Skeletal muscle cell (primary cell): ENCODE results near the gene DIAPH2.

Experiments used
- DNase-seq: peaks from one replicate; pipeline ENCODE4 v3.0.0-alpha.2; 2010; ENCODE audit warnings: low read depth
- H3K4me3 ChIP-seq: 2 replicates; pipeline ENCODE4 v1.5.1; 2011; ENCODE audit warnings: low read depth, mild to moderate bottlenecking, control low read depth, low read length, moderate library complexity

Gene DIAPH2

DNA sequence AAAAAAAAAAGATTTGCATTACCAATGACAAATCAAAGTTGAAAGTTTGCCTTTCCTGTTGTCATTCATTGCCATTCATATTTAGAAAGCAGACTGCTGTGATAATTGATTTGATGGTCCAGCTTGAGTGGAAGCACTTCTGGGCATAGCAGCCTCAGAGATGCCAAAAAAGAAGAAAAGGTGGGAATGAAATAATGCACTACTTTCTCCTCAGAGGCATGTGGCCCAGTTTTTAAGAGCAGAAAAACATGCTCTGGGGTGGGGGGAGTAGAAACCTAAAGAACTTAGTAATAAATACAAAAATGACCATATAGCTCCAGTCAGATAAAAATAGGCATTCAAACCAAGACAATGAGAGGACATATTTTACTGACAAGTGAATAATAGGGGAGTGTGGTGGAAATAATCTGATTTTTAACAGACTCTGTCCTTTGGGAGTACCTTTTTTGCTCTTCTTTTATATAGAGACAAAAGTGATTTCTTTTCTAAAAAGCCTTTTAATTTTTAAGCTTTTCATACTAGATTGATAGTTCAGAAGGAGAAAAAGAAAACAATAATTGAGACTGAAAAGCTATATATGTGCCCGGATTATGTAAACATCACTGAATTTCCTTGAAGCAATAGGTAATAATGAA is 798.1 kb downstream of the DIAPH2 start:
- DNase-seq: no peak
- no peak overlapping the region for H3K4me3 ChIP-seq

DNA sequence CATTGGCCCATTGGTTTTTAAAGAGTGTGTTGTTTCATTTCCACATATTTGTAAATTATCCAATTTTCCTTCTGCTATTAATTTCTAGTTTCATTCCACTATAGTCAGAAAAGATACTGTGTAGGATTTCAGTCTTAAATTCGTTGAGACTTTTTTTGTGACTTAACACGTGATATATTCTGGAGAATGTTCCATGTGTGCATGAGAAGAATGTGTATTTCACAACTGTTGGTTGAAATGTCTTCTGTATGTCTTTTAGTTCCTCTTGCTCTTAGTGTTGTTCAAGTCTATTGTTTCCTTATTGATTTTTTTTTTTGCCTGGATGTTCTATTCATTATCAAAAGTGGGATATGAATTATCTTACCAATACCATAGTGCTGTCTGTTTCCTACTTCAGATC is 806.0 kb downstream of the DIAPH2 start:
- H3K4me3 ChIP-seq: no peak overlapping the region
- DNase-seq: no peak

DNA sequence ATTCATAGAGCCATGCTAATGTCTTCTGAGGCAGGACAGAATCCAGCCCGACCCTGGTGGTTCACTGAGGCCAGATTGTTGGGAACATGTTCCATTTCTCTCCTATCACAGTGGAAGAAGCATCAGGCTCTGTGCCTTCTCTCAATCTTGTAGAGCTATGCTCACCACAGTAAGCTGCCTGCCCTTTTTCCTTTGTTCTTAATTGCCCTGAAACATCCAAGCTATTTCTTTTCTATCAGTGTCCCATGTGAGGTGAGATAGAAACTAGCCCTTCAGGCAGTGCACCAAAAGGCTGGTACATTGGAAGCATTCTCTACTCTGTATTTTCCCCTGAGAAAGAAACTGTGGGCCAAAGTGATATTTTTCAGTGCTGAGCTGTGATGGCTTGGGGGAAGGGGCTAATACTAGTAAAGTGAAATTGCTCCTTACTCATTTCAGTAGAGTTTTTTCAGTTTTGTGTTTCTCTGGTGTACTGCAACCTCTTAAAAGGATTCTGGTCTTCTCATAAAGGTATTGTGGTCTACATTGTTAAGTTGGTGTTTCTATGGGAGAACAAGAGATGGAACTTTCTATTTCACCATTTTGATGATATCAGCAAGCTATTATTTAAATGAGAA is 810.2 kb downstream of the DIAPH2 start:
- DNase-seq: no peak
- no peak overlapping the region for H3K4me3 ChIP-seq

DNA sequence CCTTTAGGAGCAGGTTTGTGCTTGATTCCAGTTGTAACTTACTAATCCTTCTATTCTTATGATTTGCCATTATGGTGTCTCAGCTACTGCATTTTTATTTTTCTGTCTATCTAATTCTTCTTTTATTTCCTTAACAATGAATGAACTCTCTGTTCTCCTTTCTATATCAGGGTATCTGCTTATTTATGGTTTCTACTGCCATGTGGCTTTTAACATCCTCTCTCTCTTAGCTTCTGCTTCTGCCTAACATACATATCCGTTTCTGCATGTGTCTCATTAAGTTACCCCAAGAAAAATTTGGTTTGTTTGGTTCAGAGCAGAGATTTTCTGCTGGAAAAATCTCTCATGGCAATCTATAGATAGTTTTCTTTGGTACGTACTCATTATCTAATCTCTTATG is 813.5 kb downstream of the DIAPH2 start:
- DNase-seq: no peak

DNA sequence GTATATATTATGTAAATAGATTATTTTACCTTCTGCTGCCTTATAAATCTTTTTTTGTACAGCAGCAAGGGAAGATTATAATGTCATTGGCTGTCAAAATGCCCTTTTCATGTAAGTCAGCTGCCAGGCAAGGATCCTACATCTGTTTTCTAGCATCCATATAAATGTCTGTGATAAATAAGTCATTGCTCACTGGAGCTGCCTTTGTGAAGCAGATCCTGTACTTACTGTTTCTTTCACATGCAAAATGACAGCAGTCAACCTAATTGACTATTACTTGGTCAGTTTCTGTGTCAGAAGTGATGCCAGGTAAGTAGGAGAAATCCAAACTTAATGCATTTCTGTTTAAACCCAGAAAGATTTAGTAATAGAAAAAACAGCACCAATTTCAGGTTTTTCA is 819.8 kb downstream of the DIAPH2 start:
- no peak overlapping the region for H3K4me3 ChIP-seq
- DNase-seq: no peak

More for the DNA sequence above, 813.5 kb downstream of the DIAPH2 start:
- no peak overlapping the region for H3K4me3 ChIP-seq

DNA sequence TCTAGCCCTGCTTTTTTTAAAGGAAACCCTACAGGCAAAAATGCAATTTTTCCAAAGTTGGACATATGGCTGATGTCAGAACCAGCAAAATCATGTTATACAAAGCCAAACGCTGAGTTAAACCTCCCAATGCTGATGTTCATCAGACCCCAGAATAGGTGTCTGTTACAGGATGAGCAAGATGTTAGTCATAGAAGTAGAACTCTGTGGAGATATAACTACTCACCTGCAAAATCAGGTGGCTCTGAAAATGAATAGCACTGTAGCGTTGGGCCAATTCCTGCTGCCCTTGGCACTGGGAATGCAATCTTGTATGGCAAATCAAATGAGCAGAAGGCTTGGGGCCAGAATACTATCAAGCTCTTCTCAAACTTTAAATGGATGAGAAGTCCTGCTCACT is 833.1 kb downstream of the DIAPH2 start:
- no peak overlapping the region for H3K4me3 ChIP-seq
- no peak for DNase-seq

DNA sequence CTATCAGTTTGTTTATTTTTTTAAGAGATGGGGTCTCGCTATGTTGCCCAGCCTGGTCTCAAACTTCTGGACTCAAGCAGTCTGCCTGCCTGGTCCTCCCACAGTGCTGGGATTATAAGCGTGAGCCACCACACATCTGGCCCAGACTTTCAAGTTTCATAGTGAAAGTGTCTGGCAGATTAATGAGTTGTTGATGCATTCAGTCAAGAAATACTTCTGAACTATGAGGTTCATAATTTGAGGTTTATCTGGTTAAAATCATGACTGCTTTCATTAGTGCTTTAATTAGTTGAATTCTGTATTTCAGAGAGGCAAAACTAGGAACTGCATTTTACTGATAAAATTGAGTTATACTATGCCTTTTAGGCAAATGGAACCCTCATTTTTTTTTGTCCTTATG is 837.7 kb downstream of the DIAPH2 start:
- DNase-seq: no peak
- no peak overlapping the region for H3K4me3 ChIP-seq

DNA sequence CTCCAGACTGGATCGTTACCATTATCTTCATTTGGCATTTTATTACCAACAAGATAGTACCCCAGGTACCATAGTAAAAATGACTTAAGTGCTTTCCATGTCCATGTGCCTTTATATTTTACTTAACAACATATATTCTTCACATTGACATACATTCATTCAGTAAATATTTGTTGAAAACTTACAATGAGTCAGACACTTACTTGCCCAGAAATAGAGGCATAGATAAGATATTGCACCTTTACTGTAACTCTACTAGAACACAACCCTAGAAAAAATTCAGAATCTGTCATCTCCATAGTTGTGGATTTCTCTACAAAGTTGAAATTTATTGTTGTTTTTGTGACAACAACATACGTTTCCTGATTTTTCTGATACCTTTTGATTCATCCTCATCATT is 839.7 kb downstream of the DIAPH2 start:
- H3K4me3 ChIP-seq: no peak overlapping the region
- DNase-seq: no peak

DNA sequence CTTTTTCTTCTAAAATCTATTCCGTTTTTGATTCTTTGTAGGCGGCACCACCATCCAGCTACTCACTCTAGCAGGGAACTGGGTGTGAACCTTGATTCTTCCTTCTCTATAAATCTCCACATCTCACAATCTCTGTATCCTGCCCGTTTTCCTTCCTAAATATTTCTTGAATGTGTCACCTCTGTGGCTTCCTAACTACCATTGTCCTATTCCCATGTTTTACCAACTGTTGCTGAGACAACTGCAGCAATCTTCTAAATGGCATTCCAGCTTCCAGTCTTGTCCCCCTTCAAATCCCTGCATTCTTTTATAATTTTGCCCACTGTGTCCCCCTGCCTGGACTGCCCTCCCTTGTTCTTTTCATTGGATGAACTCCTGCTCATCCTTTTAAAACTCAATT is 840.4 kb downstream of the DIAPH2 start:
- H3K4me3 ChIP-seq: no peak overlapping the region
- no peak for DNase-seq

DNA sequence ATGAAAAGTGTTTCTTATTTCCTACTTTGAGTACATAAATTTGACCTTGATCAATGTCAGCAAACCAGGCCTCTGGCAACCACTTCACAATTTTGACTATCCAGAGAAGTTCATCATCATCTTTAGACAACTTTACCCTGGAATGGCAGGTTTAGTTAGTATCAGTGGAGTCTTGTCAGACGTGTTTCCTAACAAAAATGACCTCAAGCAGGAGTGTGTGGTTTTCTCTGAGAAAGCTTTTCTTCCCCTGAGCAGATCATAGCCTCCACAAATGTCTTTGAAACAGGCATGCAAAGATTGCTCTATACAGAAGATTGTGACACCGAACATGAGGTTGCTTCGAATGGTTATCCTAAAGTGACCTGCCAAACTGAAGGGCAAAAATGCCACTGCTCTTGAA is 841.3 kb downstream of the DIAPH2 start:
- no peak for DNase-seq
- H3K4me3 ChIP-seq: no peak overlapping the region

DNA sequence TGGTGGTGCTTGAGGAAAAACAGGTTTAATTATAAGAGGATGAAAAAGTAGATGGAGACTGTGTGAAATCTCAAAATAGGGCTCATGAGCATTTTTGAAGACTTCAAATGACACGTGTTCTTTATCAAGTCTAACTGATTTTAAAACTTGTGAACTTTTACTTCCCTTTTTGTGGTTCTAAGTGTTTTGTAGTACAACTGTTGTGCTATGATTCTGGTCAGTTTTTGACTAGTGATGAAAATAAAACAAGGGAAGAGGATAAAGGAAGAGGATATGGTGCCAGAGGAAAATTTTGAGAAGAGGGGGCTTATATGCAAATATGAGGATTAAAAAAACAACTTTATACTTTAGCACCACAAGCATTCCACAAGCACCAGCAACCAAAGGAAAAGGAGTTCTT is 843.1 kb downstream of the DIAPH2 start:
- no peak overlapping the region for H3K4me3 ChIP-seq
- no peak for DNase-seq

DNA sequence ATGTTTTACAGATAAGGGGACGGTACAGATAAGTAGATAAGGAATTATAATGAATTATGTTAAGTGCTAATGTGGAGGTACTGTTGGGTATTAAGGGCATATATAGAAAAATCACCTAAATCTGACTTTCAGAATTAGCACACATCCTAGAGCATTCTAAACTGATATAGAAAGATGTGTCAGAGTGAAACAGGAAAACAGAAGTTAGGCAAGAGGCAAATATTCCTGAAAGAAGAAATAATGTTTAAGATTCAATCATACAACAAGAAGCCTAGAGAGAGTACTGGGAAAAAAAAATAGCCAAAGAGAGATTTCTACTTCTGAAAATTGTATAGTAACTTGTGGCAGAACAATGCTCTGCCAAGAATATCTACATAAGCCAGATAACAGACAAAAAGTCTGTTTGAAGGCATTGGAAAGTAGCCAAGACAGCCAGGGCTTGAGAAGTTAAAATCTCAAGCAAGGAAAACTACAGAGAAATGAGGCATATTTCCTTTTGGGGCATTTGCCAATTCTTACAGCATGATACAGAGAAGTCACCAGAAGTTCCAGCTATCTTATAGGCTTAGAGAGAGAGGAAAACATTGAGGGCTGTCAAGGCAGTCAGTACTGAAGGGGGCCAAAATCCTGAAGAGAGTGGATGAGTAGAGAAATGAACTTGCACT is 845.0 kb downstream of the DIAPH2 start:
- DNase-seq: peak; percentile 30
- H3K4me3 ChIP-seq: no peak overlapping the region

DNA sequence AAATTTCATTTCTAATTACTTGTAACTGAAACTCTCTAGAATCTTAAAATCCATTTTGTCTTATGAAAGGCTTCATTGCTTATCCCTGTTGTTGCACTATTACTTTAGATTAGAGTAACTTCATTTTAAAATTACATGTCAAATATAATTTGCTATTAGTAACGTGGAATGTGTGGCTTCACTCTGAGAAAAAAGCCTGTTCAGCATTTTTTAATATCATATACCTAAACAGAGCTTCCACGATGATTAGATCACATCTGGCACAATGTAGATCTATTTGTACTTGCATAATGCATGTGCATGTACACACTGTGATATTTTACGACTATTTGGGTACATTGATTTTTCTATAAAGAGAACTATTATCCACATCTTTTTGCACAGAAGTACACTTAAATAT is 847.2 kb downstream of the DIAPH2 start:
- H3K4me3 ChIP-seq: no peak overlapping the region
- DNase-seq: no peak

DNA sequence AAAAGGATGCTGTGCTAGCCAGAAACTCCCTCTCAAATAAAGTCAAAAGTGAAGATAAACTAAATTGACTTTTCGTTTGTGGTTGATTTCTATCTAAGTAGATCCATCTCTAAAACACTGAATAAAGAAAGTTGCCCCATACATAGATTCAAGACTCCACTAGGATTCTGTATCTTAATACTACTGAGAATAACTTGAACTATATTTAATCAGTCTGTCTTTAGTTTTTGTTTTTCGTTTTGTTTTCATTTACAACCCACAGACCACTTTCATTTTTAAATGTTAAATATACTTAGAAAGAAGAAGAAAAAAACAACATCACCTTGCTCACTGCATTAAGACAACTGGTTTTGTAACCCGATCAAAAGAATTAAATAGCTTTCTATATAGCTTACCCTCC is 854.1 kb downstream of the DIAPH2 start:
- H3K4me3 ChIP-seq: no peak overlapping the region
- no peak for DNase-seq

DNA sequence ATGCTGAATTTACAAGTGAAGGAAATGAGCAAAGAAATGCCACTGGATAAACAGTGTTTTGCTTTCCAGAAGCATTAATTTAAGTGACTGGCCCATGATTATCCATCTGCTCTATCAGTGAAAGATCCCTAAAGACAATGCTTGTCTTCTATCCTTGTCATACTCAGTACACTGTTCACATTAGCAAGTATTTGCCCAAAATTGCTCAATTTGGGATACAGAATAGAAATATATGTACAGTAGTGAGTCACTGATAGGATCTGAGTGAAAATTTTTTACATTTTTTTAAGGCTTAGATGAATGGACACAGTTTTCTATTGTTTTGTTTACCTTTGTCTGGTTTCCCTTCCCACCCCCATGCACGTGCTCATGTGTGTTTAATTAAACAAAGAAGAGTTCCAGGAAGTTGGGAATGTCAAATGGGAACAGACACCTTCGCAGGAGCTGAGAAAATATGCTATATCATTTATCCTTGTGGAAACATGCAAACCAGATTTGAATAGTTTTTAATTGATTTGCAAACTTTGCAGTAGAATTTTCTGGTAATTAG is 855.4 kb downstream of the DIAPH2 start:
- no peak for DNase-seq

DNA sequence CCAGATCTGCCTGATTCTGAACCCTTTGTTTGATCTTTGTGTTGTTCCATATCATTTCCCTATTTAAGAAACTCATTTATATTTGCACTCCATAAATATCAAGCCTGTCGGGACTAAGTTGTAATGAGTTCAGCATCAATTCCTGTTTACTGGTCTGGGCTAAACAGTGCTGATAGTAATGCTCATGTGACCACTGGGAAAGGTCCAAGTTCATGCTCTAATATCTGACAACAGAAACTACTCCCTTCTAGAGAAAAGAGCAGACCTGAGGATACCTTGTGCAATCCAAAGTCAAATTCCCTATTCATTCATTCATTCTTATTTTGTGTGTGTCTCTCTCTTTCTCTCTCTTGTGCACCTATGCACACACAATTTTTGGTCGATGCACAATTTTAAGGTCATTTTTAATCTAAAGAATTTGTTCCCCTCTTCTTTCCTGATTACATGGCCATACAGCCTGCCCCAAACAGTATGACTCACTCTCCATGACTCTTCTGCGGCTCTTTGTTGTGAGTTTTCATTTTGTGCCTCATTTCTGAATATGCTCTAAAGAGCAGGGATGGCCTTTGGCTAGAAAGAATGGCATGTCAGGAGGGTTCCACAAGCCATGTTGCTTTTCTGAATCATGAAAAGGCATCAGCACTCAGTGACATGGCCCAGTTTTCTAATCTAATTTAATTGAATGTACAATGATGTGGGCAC is 863.4 kb downstream of the DIAPH2 start:
- no peak overlapping the region for H3K4me3 ChIP-seq
- no peak for DNase-seq

More for the DNA sequence above, 855.4 kb downstream of the DIAPH2 start:
- H3K4me3 ChIP-seq: no peak overlapping the region

DNA sequence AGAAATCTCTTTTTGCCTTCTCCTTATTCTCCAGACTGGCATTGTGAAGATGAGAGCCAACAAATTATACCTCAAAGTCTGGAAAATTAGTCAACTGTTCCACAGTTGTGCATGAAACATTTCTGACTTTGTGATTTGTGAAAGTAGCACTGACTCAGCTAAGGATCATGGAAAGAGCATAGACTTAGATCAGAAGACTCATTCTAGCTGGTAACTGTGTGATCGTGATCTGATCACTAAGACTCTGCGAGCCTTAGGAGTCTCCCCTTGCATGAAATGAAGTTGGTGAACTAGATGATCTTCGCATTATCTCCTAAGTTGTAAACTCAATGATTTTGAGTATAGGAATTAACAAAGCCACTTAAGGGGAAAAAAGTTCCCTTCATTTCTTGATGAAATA is 867.2 kb downstream of the DIAPH2 start:
- H3K4me3 ChIP-seq: no peak overlapping the region
- no peak for DNase-seq

DNA sequence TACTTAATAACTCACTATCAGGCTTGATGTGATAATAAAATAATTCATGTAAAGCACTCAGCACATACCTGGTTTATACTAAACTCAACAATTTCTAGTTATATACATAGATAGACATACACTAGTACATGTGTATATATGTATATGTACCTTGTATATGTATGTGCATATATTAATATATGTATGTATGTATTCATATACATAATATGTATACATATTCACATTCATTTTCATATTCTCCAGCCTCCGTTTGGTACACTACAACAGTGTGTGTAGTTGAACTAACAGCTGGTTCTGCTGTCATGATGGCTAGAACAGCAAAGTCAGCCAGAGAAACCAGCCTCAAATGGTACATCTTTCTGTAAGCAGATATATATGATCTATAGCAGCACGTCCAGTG is 869.2 kb downstream of the DIAPH2 start:
- DNase-seq: no peak
- H3K4me3 ChIP-seq: no peak overlapping the region

DNA sequence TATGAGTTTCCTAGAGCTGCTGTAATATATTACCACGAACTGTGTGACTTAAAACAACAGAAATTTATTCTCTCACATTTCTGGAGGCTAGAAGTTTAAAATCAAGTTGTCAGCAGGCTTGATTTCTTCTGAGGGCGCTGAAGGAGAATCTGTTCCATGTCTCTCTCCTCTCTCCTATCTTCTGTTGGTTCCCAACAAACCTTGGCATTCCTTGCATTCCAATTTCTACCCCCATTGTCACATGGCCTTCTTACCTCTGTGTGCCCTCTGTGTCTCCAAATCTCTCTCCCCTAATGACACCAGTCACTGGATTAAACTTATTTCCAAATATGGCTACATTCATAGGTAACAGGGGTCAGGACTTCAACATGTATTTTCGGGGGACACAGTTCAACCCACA is 871.7 kb downstream of the DIAPH2 start:
- no peak for DNase-seq
- H3K4me3 ChIP-seq: no peak overlapping the region

DNA sequence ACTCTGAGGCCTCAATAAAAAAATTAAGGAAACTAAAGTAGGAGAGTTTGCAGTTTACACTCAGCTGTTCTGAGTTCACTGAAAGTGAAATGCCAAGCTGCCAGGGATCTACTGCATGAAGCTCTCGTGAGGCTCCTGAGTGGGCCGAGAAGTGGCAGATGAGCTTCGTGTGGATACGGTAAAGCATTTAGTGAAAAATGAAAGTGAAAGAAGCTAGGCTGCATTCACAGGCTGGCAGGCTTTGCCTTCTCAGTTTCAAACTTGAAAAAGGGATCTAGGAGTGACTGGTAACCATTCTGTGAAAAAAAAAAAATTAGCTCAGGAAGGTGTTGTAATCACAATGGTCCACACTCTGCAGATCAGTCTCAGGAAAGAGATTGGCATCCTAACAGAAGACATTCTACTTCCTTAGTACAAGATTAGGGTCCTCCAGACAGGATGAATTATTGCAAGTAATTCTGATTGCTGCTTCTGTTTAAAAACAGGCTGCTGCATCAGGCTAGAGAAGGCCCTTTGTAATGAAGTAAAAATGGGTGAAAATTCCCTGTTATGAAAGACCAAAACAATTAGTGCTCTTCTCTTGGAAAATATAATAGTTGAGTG is 879.0 kb downstream of the DIAPH2 start:
- peak overlapping the region; percentile 24 for H3K4me3 ChIP-seq
- DNase-seq: peak; percentile 11
